Common myeloid progenitor, CD34-positive (primary cell): ENCODE measurements around the gene FOXA1.

Source experiments
- CTCF ChIA-PET: fragments of 350-600 bp; sonication (Branson Sonifier 250); formaldehyde crosslinking; loops from one replicate; lab custom pipeline; 2021; ENCODE audit warnings: antibody characterized with exemption; lab: Charles Lee
- POLR2A ChIA-PET: fragments of 350-600 bp; sonication (Branson Sonifier 250); formaldehyde crosslinking; loops from one replicate; lab custom pipeline; 2021; ENCODE audit warnings: antibody characterized with exemption; lab: Charles Lee
- DNase-seq, 3 donors: peaks; one replicate each; pipeline versions ENCODE4 v3.0.0 to v3.0.0-alpha.2; 2013
- H3K27ac ChIP-seq, 2 experiments: 1 replicate in 1 of 2; 2 replicates in 1 of 2; pipeline ENCODE4 v1.7.0; 2013; ENCODE audit warnings: inconsistent platforms in 2 of 2, low read length in 2 of 2, mild to moderate bottlenecking in 2 of 2, low read depth in 1 of 2, moderate library complexity in 1 of 2; ENCODE audit not compliant: severe bottlenecking in 2 of 2, insufficient read depth in 1 of 2, poor library complexity in 1 of 2
- H3K27me3 ChIP-seq, 5 experiments: replicated peaks in 2 of 5; 1 replicate in 3 of 5; 2 replicates in 2 of 5; pipeline versions ENCODE4 v1.6.1 to v1.7.0; 2013; ENCODE audit warnings: low read length in 4 of 5, mild to moderate bottlenecking in 2 of 5, moderate library complexity in 2 of 5, inconsistent platforms in 1 of 5; ENCODE audit not compliant: insufficient read depth in 5 of 5, control insufficient read depth in 4 of 5
- H3K36me3 ChIP-seq, 4 experiments: 1 replicate in 2 of 4; 2 replicates in 2 of 4; pipeline versions ENCODE4 v1.6.1 to v1.7.0; 2013; ENCODE audit warnings: low read length in 3 of 4, control low read depth in 1 of 4, mild to moderate bottlenecking in 1 of 4; ENCODE audit not compliant: control insufficient read depth in 4 of 4, insufficient read depth in 4 of 4
- H3K4me1 ChIP-seq, 4 experiments: 1 replicate in 3 of 4; 2 replicates in 1 of 4; pipeline versions ENCODE4 v1.6.1 to v1.7.1; 2013; ENCODE audit warnings: low read length in 3 of 4, mild to moderate bottlenecking in 3 of 4, control low read depth in 1 of 4, inconsistent platforms in 1 of 4, moderate library complexity in 1 of 4; ENCODE audit not compliant: control insufficient read depth in 4 of 4, insufficient read depth in 4 of 4; ENCODE audit errors: control extremely low read depth in 1 of 4
- H3K4me3 ChIP-seq, 7 experiments: 1 replicate in 4 of 7; 2 replicates in 3 of 7; pipeline versions ENCODE4 v1.5.1 to v1.7.0; 2013; ENCODE audit warnings: mild to moderate bottlenecking in 7 of 7, low read length in 6 of 7, moderate library complexity in 6 of 7, inconsistent platforms in 2 of 7, low read depth in 2 of 7, control low read depth in 1 of 7; ENCODE audit not compliant: insufficient read depth in 4 of 7, control insufficient read depth in 1 of 7; ENCODE audit errors: extremely low read depth in 1 of 7
- H3K9me3 ChIP-seq, 5 experiments: 1 replicate in 4 of 5; 2 replicates in 1 of 5; pipeline versions ENCODE4 v1.6.1 to v1.7.1; 2013; ENCODE audit warnings: low read length in 4 of 5, mild to moderate bottlenecking in 2 of 5, inconsistent platforms in 1 of 5, low read depth in 1 of 5, moderate library complexity in 1 of 5; ENCODE audit not compliant: control insufficient read depth in 4 of 5, insufficient read depth in 2 of 5; ENCODE audit errors: control extremely low read depth in 1 of 5
- WGBS: methylation state at CpG from one replicate; pipeline ENCODE4 v1.1.5; 2013; ENCODE audit not compliant: insufficient coverage; 5-methylcytosine and 5-hydroxymethylcytosine counted together

FOXA1 gene

GRCh38 chr14:37625597-37626595 is 30.8 kb upstream of the FOXA1 start:
- ChIA-PET CTCF (no interaction called here), POLR2A (no interaction called here)
- Histone ChIP-seq H3K4me1 (peaks cover 0 to 9% (median 3%) of the 10 kb centered on the region in 4 experiments), H3K27me3 (peaks cover 13 to 41% (median 25%) of the 10 kb centered on the region in 5 experiments), H3K27ac (no peak overlapping the region), H3K4me3 (no peak overlapping the region), H3K9me3 (peaks cover 0 to 13% (median 4%) of the 10 kb centered on the region in 5 experiments), H3K36me3 (no peaks in the 10 kb centered on the region)
- WGBS: 86% methylated on average over 2 of the region's 9 CpGs
- DNase-seq: no peak

GRCh38 chr14:37623971-37624370 is 28.9 kb upstream of the FOXA1 start:
- 100% methylated on average over 1 of the region's 1 CpG for WGBS
- no peak for DNase-seq
- ChIA-PET CTCF (no interaction called here), POLR2A (no interaction called here)
- H3K4me3 ChIP-seq: no peak overlapping the region
- H3K4me1 ChIP-seq: peaks cover 0 to 9% (median 3%) of the 10 kb centered on the region in 4 experiments
- no peaks in the 10 kb centered on the region for H3K36me3 ChIP-seq
- peaks cover 13 to 48% (median 28%) of the 10 kb centered on the region in 5 experiments for H3K27me3 ChIP-seq
- peaks cover 0 to 18% (median 4%) of the 10 kb centered on the region in 5 experiments for H3K9me3 ChIP-seq
- no peak overlapping the region for H3K27ac ChIP-seq

- Histone ChIP-seq H3K9me3 (peaks cover 0 to 22% (median 4%) of the 10 kb centered on the region in 5 experiments), H3K4me1 (peaks cover 0 to 9% (median 3%) of the 10 kb centered on the region in 4 experiments), H3K27me3 (peaks cover 13 to 50% (median 28%) of the 10 kb centered on the region in 5 experiments), H3K36me3 (no peaks in the 10 kb centered on the region), H3K4me3 (no peak overlapping the region), H3K27ac (no peak overlapping the region)
- no peak for DNase-seq
- ChIA-PET POLR2A (no interaction called here), CTCF (no interaction called here)
- WGBS: no CpG with 5 or more reads among the region's 1 CpG
These were observed 28.4 kb upstream of the FOXA1 start for GRCh38 chr14:37623426-37623951.

GRCh38 chr14:37622231-37622923 is 27.3 kb upstream of the FOXA1 start:
- peak overlapping the region in 1 of 7 experiments; percentile 31 for H3K4me3 ChIP-seq
- no peak overlapping the region for H3K27ac ChIP-seq
- peaks cover 3 to 30% (median 8%) of the 10 kb centered on the region in 5 experiments for H3K9me3 ChIP-seq
- ChIA-PET POLR2A (no interaction called here), CTCF (no interaction called here)
- WGBS: 4% methylated on average over 80 of the region's 81 CpGs
- DNase-seq: peak in 1 of 3 donors; percentile 11
- no peaks in the 10 kb centered on the region for H3K36me3 ChIP-seq
- H3K27me3 ChIP-seq: peaks cover 13 to 53% (median 28%) of the 10 kb centered on the region in 5 experiments
- H3K4me1 ChIP-seq: peaks cover 0 to 9% (median 3%) of the 10 kb centered on the region in 4 experiments

- Histone ChIP-seq H3K4me1 (peaks cover 0 to 9% (median 3%) of the 10 kb centered on the region in 4 experiments), H3K9me3 (peaks cover 11 to 41% (median 18%) of the 10 kb centered on the region in 5 experiments), H3K27me3 (peaks cover 13 to 52% (median 28%) of the 10 kb centered on the region in 5 experiments), H3K4me3 (no peak overlapping the region), H3K36me3 (no peaks in the 10 kb centered on the region), H3K27ac (no peak overlapping the region)
- no peak for DNase-seq
- ChIA-PET CTCF (interaction anchor here (0.9 kb wide), 1 partner anchor 9 kb away, joined by 3 read pairs; no protein-coding TSS in a partner anchor), POLR2A (no interaction called here)
These were observed 25.8 kb upstream of the FOXA1 start for GRCh38 chr14:37620856-37621255.

- H3K36me3 ChIP-seq: no peaks in the 10 kb centered on the region
- no peak overlapping the region for H3K4me3 ChIP-seq
- peaks cover 12 to 40% (median 21%) of the 10 kb centered on the region in 5 experiments for H3K27me3 ChIP-seq
- H3K9me3 ChIP-seq: peaks cover 16 to 56% (median 23%) of the 10 kb centered on the region in 5 experiments
- no peak for DNase-seq
- WGBS: no CpG with 5 or more reads among the region's 1 CpG
- no peak overlapping the region for H3K27ac ChIP-seq
- ChIA-PET POLR2A (no interaction called here), CTCF (no interaction called here)
- peaks cover 0 to 9% (median 3%) of the 10 kb centered on the region in 4 experiments for H3K4me1 ChIP-seq
These were observed 23.5 kb upstream of the FOXA1 start for GRCh38 chr14:37618498-37619028.
